Gastrocnemius medialis (tissue), 4 donors: ENCODE results near the gene GPI. TPM values are rescaled to one million over a fixed set of nuclear protein-coding genes. Genes with fewer than 3 reads are reported as not detected.
"Not testable (repeated sequence)": the region's sequence is repeated elsewhere in the genome, so short reads cannot be mapped to it uniquely, and the experiment has no call there.

Source experiments
- ATAC-seq, 2 donors: fragments of 150-250 bp; one replicate each; pipeline ENCODE4 v1.9.1; 2016
- DNase-seq, 2 donors: peaks; one replicate each; pipeline ENCODE4 v3.0.0-alpha.2; 2019
- H3K27ac ChIP-seq, 4 donors: fragments of 200-600 bp; sonication (generic); 1 replicate in 1 of 4; 2 replicates in 3 of 4; pipeline ENCODE4 v1.5.1; 2016 to 2018; ENCODE audit warnings: mild to moderate bottlenecking in 2 of 4, moderate library complexity in 1 of 4
- H3K27me3 ChIP-seq, 3 donors: fragments of 200-600 bp; sonication (generic) in 2 of 3; 1 replicate in 1 of 3; 2 replicates in 2 of 3; pipeline versions ENCODE4 v1.5.1 to v1.6.0; 2016 to 2019; ENCODE audit warnings: mild to moderate bottlenecking in 1 of 3, moderate library complexity in 1 of 3
- H3K36me3 ChIP-seq, 2 donors: fragments of 200-600 bp; sonication (generic) in 1 of 2; one replicate each; pipeline ENCODE4 v1.5.1; 2017 to 2018
- H3K4me1 ChIP-seq, 2 donors: fragments of 200-600 bp; sonication (generic) in 1 of 2; one replicate each; pipeline ENCODE4 v1.5.1; 2016 to 2017; ENCODE audit warnings: mild to moderate bottlenecking in 2 of 2
- H3K4me3 ChIP-seq, 4 donors: fragments of 200-600 bp; sonication (generic) in 3 of 4; 1 replicate in 1 of 4; 2 replicates in 3 of 4; pipeline ENCODE4 v1.5.1; 2016 to 2019; ENCODE audit warnings: mild to moderate bottlenecking in 2 of 4
- H3K9me3 ChIP-seq, 3 donors: fragments of 200-600 bp; sonication (generic) in 2 of 3; 1 replicate in 1 of 3; 2 replicates in 2 of 3; pipeline ENCODE4 v1.5.1; 2016 to 2019
- POLR2A ChIP-seq, 2 donors: fragments of 450-650 bp; IDR thresholded peaks; one replicate each; pipeline ENCODE4 v1.6.1; 2017; ENCODE audit warnings: antibody characterized with exemption in 2 of 2, mild to moderate bottlenecking in 2 of 2, moderate library complexity in 2 of 2
- in situ Hi-C, 4 donors: fragments of 200-750 bp; cut with MboI; loops; one replicate each; pipeline versions ENCODE4 v1.15.0 to v1.8.0; 2017; ENCODE audit warnings: low sequenced_read_pairs in 4 of 4
- intact Hi-C: fragments of 100-400 bp; cut with DNase I; formaldehyde crosslinking; loops from one replicate; pipeline ENCODE4 v1.15.1; 2023; ENCODE audit warnings: low total_unique reads
- total RNA-seq, 4 donors: library from RNA; depleted of rRNA; stranded (reverse); fragments of >200 nt; gene quantifications; one replicate each; pipeline versions ENCODE4 v1.1.0 to v1.2.3, GENCODE V29; 2016
- TF ChIP-seq, protein P1 (sequence below), 5 experiments: fragments of 450-650 bp in 3 of 5; fragments of 200-600 bp in 2 of 5; sonication (generic) in 2 of 5; IDR thresholded peaks in 4 of 5; conservative IDR thresholded peaks in 1 of 5; 1 replicate in 4 of 5; 2 replicates in 1 of 5; pipeline ENCODE4 v1.5.1; 2016 to 2019; ENCODE audit warnings: antibody characterized with exemption in 5 of 5, mild to moderate bottlenecking in 3 of 5, moderate library complexity in 3 of 5

The GPI gene
- total RNA-seq, 4 donors from 2014 or later: 83.2 to 231 (median 173) TPM

DNA sequence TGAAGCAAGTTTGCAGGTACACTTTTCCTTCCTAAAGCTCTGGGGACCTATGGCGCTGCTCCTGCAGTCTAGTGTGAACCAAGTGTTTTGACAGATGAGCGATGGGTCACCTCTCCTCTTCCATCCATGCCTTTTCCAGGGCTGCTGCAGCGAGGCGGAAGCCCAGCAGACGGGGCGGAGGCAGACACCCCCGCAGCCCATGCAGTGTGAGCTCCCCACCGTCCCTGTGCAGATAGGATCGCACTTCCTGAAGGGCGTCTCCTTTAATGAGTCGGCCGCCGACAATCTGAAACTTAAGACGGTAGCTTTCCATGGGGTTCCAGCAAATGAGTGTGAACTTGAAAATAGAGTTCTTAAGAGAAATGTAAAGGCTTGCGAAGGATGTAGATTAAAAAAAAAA, 37.1 kb upstream of the GPI start:
- H3K4me1 ChIP-seq: peaks cover 10 to 11% of the 10 kb centered on the region in 2 donors
- TF ChIP-seq, protein P1, sequence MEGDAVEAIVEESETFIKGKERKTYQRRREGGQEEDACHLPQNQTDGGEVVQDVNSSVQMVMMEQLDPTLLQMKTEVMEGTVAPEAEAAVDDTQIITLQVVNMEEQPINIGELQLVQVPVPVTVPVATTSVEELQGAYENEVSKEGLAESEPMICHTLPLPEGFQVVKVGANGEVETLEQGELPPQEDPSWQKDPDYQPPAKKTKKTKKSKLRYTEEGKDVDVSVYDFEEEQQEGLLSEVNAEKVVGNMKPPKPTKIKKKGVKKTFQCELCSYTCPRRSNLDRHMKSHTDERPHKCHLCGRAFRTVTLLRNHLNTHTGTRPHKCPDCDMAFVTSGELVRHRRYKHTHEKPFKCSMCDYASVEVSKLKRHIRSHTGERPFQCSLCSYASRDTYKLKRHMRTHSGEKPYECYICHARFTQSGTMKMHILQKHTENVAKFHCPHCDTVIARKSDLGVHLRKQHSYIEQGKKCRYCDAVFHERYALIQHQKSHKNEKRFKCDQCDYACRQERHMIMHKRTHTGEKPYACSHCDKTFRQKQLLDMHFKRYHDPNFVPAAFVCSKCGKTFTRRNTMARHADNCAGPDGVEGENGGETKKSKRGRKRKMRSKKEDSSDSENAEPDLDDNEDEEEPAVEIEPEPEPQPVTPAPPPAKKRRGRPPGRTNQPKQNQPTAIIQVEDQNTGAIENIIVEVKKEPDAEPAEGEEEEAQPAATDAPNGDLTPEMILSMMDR (IDR thresholded peaks at IDR 0.05 in 4 of 5, conservative IDR thresholded peaks at IDR 0.05 in 1 of 5): no peak
- no peak for TF ChIP-seq POLR2A (IDR thresholded peaks at IDR 0.05)
- peaks cover 0 to 72% of the 10 kb centered on the region in 2 donors for H3K36me3 ChIP-seq
- H3K4me3 ChIP-seq: no peak overlapping the region
- ATAC-seq: peak in 1 of 2 donors; percentile 31
- no peaks in the 10 kb centered on the region for H3K27me3 ChIP-seq
- no peak for DNase-seq
- H3K9me3 ChIP-seq: no peaks in the 10 kb centered on the region
- in situ Hi-C loops: loop anchor here in 2 of 4 donors (25.0 kb wide), 1 partner anchor 91 kb away; no protein-coding TSS in a partner anchor
- intact Hi-C loops: no loop called here
- H3K27ac ChIP-seq: peak overlapping the region in 3 of 4 donors; percentile 35 to 65 (median 37)

DNA sequence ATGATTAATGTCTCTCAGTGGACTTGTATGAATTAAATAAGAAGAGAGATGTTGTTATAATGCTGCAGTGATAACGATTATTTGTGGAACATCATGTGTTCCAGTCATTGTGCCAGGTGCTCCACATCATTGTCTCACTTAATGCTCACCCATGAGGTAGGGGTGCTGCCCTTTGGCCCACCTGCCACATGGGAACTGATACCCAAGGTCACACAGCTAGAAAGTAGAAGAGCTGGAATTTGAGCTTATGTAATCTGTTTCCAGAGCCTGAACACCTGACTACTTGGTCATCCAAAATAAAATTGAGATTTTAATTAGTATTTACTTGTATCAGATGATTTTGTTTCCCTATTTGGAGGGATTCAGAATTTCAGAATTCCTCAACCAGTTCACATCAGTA, 36.0 kb upstream of the GPI start:
- H3K9me3 ChIP-seq: no peaks in the 10 kb centered on the region
- in situ Hi-C loops: loop anchor here in 2 of 4 donors (25.0 kb wide), 1 partner anchor 92 kb away; no protein-coding TSS in a partner anchor
- H3K4me3 ChIP-seq: no peak overlapping the region
- DNase-seq (no peak), ATAC-seq (no peak)
- peaks cover 0 to 80% of the 10 kb centered on the region in 2 donors for H3K36me3 ChIP-seq
- intact Hi-C loops: no loop called here
- H3K4me1 ChIP-seq: peaks cover 11 to 14% of the 10 kb centered on the region in 2 donors
- H3K27ac ChIP-seq: peak overlapping the region in 3 of 4 donors; percentile 35 to 65 (median 37)
- no peak for TF ChIP-seq POLR2A (IDR thresholded peaks at IDR 0.05)
- TF ChIP-seq, protein P1 (IDR thresholded peaks at IDR 0.05 in 4 of 5, conservative IDR thresholded peaks at IDR 0.05 in 1 of 5): no peak
- no peaks in the 10 kb centered on the region for H3K27me3 ChIP-seq

DNA sequence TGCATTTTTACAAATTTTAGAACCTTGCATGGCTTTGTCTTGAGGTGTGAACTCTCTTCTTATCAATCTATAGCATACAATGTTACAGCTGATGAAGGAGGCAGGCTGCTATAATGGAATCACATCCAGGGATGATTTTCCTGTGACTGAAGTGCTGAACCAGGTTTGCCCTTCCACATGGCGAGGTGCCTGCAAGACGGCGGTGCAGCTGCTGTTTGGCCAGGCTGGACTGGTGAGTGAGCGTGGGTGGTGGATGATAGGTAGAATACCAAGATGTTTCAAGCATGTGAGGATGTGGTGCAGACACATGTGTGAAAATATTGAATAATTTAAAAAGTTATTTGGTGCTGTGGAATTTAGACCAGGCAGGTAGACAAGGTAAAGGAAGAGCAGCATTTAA, 34.9 kb upstream of the GPI start:
- Histone ChIP-seq H3K4me3 (no peak overlapping the region), H3K27me3 (no peaks in the 10 kb centered on the region), H3K27ac (peak overlapping the region in 1 of 4 donors; percentile 3), H3K4me1 (peaks cover 11 to 14% of the 10 kb centered on the region in 2 donors), H3K9me3 (no peaks in the 10 kb centered on the region), H3K36me3 (peaks cover 0 to 78% of the 10 kb centered on the region in 2 donors)
- ATAC-seq (no peak), DNase-seq (no peak)
- TF ChIP-seq, protein P1 (IDR thresholded peaks at IDR 0.05 in 4 of 5, conservative IDR thresholded peaks at IDR 0.05 in 1 of 5): no peak
- TF ChIP-seq POLR2A (IDR thresholded peaks at IDR 0.05): no peak
- in situ Hi-C loops: loop anchor here in 2 of 4 donors (25.0 kb wide), 1 partner anchor 93 kb away; no protein-coding TSS in a partner anchor
- intact Hi-C loops: no loop called here

DNA sequence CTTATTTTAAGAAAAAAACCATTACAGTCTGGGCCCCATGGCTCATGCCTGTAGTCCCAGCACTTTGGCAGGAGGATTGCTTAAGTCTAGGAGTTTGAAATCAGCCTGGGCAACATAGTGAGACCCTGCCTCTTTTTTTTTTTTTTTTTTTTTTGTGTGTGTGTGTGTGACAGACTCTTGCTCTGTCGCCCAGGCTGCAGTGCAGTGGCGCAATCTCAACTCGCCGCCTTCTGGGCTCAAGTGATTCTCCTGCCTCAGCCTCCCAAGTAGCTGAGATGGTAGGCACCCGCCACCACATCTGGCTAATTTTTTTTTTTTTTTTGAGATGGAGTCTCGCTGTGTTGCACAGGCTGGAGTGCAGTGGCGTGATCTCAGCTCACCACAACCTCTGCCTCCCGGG, 34.4 kb upstream of the GPI start:
- in situ Hi-C loops: loop anchor here in 2 of 4 donors (25.0 kb wide), 1 partner anchor 93 kb away; no protein-coding TSS in a partner anchor
- H3K4me1 ChIP-seq: peaks cover 11 to 14% of the 10 kb centered on the region in 2 donors
- peaks cover 0 to 78% of the 10 kb centered on the region in 2 donors for H3K36me3 ChIP-seq
- H3K4me3 ChIP-seq, intact Hi-C loops, H3K9me3 ChIP-seq, ATAC-seq, DNase-seq, H3K27me3 ChIP-seq: not testable (repeated sequence)
- H3K27ac ChIP-seq: peak overlapping the region in 3 of 4 donors; percentile 3 to 69 (median 62)

DNA sequence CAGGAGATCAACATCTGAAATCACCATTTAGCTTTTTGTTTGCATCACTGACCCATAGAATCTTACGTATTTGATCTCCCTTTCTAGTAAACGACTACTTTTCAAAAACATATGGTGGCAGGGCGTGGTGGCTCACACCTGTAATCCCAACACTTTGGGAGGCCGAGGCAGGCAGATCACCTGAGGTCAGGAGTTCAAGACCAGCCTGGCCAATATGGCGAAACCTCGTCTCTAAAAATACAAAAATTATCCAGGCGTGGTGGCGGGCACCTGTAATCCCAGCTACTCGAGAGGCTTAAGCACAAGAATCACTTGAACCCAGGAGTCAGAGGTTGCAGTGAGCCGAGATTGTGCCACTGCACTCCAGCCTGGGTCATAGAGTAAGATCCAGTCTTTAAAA, 33.4 kb upstream of the GPI start:
- H3K27ac ChIP-seq: peak overlapping the region; percentile 48 to 69 (median 62)
- intact Hi-C loops, H3K27me3 ChIP-seq, H3K9me3 ChIP-seq, ATAC-seq, H3K4me3 ChIP-seq, DNase-seq: not testable (repeated sequence)
- in situ Hi-C loops: loop anchor here in 2 of 4 donors (25.0 kb wide), 1 partner anchor 94 kb away; no protein-coding TSS in a partner anchor
- peaks cover 14 to 16% of the 10 kb centered on the region in 2 donors for H3K4me1 ChIP-seq
- H3K36me3 ChIP-seq: peaks cover 0 to 68% of the 10 kb centered on the region in 2 donors
